Thyroid gland (tissue), 4 donors: ENCODE results near the gene NAV2. TPM values are rescaled to one million over a fixed set of nuclear protein-coding genes. Genes with fewer than 3 reads are reported as not detected.

ENCODE experiments used
- DNase-seq, 2 donors: peaks; one replicate each; pipeline ENCODE4 v3.0.0-alpha.2; 2019
- H3K27ac ChIP-seq, 3 donors: fragments of 200-600 bp; sonication (generic); 1 replicate in 2 of 3; 2 replicates in 1 of 3; pipeline ENCODE4 v1.5.1; 2016 to 2019; ENCODE audit warnings: mild to moderate bottlenecking in 1 of 3, moderate library complexity in 1 of 3
- H3K27me3 ChIP-seq: fragments of 200-600 bp; sonication (generic); one replicate; pipeline ENCODE4 v1.5.1; 2019
- H3K36me3 ChIP-seq, 2 donors: fragments of 200-600 bp; sonication (generic); one replicate each; pipeline ENCODE4 v1.5.1; 2016 to 2019
- H3K4me1 ChIP-seq, 2 donors: fragments of 200-600 bp; sonication (generic); one replicate each; pipeline ENCODE4 v1.5.1; 2017 to 2019
- H3K4me3 ChIP-seq, 3 donors: fragments of 200-600 bp; sonication (generic); replicated peaks in 1 of 3; 1 replicate in 2 of 3; 2 replicates in 1 of 3; pipeline ENCODE4 v1.5.1; 2016; ENCODE audit warnings: mild to moderate bottlenecking in 1 of 3
- H3K9me3 ChIP-seq: fragments of 200-600 bp; sonication (generic); one replicate; pipeline ENCODE4 v1.5.1; 2017
- POLR2A ChIP-seq, 2 donors: fragments of 450-650 bp; IDR thresholded peaks; one replicate each; pipeline ENCODE4 v1.6.1; 2017; ENCODE audit warnings: antibody characterized with exemption in 2 of 2, mild to moderate bottlenecking in 2 of 2, moderate library complexity in 1 of 2
- WGBS, 2 donors: methylation state at CpG; one replicate each; pipeline ENCODE4 v1.1.5; 2017; 5-methylcytosine and 5-hydroxymethylcytosine counted together
- intact Hi-C: fragments of 100-400 bp; cut with DNase I; formaldehyde crosslinking; loops from one replicate; pipeline ENCODE4 v1.15.1; 2023
- total RNA-seq, 4 donors: library from RNA; depleted of rRNA; stranded (reverse); fragments of >200 nt; gene quantifications; one replicate each; pipeline ENCODE4 v1.2.3, GENCODE V29; 2016
- TF ChIP-seq, protein P1 (sequence below), 6 experiments: fragments of 200-600 bp in 3 of 6; fragments of 450-650 bp in 3 of 6; sonication (generic) in 3 of 6; IDR thresholded peaks; one replicate each; pipeline ENCODE4 v1.5.1; 2016 to 2019; ENCODE audit warnings: antibody characterized with exemption in 6 of 6, mild to moderate bottlenecking in 2 of 6, inconsistent platforms in 1 of 6, moderate library complexity in 1 of 6

The NAV2 gene
- total RNA-seq, 4 donors from 2014 or later = 34.8 to 88.6 (median 54.5) TPM

DNA sequence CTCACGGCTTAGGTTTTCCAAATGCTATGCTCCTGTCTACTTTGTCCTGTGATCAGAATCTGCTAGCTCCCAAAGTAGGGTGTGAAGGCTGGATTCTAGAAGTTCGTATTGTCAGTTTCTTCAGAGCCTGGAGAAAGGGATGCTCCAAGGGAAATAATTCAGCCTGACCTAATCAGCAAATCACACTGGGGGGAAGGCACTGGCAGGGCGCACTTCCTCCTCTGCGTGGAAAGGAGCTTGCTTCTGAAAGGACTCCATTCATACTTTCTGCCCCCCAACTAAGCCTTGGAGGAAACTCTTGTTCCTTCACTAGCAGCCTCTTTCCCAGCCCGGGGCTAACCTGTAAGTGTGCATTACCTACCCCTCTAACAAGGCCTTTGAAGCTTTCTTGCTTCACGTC lies 165.9 kb downstream of the NAV2 start:
- no peak overlapping the region for H3K27ac ChIP-seq
- peaks cover 5 to 9% of the 10 kb centered on the region in 2 donors for H3K36me3 ChIP-seq
- no peak for TF ChIP-seq POLR2A (IDR thresholded peaks at IDR 0.05)
- TF ChIP-seq, protein P1, sequence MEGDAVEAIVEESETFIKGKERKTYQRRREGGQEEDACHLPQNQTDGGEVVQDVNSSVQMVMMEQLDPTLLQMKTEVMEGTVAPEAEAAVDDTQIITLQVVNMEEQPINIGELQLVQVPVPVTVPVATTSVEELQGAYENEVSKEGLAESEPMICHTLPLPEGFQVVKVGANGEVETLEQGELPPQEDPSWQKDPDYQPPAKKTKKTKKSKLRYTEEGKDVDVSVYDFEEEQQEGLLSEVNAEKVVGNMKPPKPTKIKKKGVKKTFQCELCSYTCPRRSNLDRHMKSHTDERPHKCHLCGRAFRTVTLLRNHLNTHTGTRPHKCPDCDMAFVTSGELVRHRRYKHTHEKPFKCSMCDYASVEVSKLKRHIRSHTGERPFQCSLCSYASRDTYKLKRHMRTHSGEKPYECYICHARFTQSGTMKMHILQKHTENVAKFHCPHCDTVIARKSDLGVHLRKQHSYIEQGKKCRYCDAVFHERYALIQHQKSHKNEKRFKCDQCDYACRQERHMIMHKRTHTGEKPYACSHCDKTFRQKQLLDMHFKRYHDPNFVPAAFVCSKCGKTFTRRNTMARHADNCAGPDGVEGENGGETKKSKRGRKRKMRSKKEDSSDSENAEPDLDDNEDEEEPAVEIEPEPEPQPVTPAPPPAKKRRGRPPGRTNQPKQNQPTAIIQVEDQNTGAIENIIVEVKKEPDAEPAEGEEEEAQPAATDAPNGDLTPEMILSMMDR (IDR thresholded peaks at IDR 0.05) = no peak
- no peaks in the 10 kb centered on the region for H3K9me3 ChIP-seq
- H3K4me1 ChIP-seq = peaks cover 0 to 12% of the 10 kb centered on the region in 2 donors
- intact Hi-C loops = no loop called here
- DNase-seq = no peak
- H3K4me3 ChIP-seq = no peak overlapping the region
- WGBS, 2 donors = 78 to 86% methylated on average over 6 of the region's 6 CpGs
- no peaks in the 10 kb centered on the region for H3K27me3 ChIP-seq

DNA sequence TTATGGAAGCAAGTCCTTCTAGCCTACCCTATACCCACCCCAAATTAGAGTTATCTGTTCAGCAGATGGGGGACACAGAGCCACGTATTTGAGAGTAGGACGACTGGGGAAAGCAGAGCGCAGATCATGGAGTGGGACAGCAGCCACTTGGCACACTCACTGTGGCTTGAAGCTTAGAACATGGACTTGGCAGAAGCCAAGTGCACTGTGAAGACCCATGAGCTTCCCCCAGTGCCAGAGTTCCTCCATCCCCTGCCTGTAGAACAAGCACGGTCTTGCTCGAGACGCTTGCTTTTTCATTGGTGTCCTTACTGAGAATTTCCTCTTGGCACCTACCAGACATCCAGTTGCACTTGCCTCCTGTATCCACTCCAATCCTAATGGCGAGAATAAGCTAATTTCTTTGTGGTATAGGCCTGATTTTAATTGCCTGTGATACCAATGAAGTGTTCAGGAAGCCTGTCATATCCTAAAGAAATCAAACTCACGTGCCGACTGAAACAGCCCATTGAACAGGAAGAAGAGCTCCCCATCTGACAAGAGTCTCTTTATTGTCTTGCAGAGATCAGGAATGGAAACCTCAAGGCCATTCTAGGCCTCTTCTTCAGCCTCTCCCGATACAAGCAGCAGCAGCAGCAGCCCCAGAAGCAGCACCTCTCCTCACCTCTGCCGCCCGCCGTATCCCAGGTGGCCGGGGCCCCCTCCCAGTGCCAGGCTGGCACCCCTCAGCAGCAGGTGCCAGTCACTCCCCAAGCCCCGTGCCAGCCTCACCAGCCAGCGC lies 166.9 kb downstream of the NAV2 start:
- peaks cover 5 to 9% of the 10 kb centered on the region in 2 donors for H3K36me3 ChIP-seq
- no peaks in the 10 kb centered on the region for H3K27me3 ChIP-seq
- intact Hi-C loops = loop anchor here (10.0 kb wide), 1 partner anchor 105 kb away; no protein-coding TSS in a partner anchor
- H3K9me3 ChIP-seq = no peaks in the 10 kb centered on the region
- no peak overlapping the region for H3K27ac ChIP-seq
- 85% methylated on average over 16 of the region's 16 CpGs for WGBS, 2 donors
- no peak overlapping the region for H3K4me3 ChIP-seq
- DNase-seq = no peak
- TF ChIP-seq, protein P1 (IDR thresholded peaks at IDR 0.05) = no peak
- no peak for TF ChIP-seq POLR2A (IDR thresholded peaks at IDR 0.05)
- peaks cover 0 to 12% of the 10 kb centered on the region in 2 donors for H3K4me1 ChIP-seq

DNA sequence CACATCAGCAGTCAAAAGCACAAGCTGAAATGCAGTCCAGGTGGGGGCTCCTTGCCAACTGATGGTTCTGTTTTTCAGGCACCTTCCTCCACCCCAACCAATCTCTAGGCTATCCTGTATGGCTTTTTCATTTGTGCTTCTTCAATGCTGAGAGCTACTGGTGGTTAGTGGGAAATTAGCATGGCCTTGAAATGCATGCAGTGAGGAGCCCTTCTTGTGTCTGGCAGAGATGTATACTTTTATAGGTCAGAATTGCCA lies 167.4 kb downstream of the NAV2 start:
- Histone ChIP-seq H3K27ac (no peak overlapping the region), H3K9me3 (no peaks in the 10 kb centered on the region), H3K36me3 (peaks cover 7 to 9% of the 10 kb centered on the region in 2 donors), H3K4me1 (peaks cover 0 to 12% of the 10 kb centered on the region in 2 donors), H3K27me3 (no peaks in the 10 kb centered on the region), H3K4me3 (no peak overlapping the region)
- no peak for TF ChIP-seq POLR2A (IDR thresholded peaks at IDR 0.05)
- TF ChIP-seq, protein P1 (IDR thresholded peaks at IDR 0.05) = no peak
- intact Hi-C loops = loop anchor here (10.0 kb wide), 1 partner anchor 105 kb away; no protein-coding TSS in a partner anchor
- DNase-seq = no peak

DNA sequence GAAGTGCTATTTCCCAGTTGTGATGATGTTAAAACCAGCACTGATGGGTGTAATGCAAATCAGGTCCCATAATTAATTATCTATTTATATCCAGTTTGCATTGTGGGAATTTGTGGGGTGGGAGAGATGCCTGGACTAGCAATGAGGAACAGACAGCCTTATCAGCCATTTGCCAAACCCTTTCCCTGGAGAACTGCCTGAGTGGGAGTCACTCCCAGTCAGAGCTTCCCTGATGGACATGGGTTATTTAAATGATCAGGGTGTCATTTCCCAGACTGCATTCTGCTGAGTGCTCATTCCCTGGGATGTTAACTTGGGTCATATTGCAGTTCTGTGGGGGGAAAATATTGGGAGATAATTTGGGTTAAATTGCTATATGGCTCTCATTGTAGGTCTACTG lies 168.5 kb downstream of the NAV2 start:
- TF ChIP-seq POLR2A (IDR thresholded peaks at IDR 0.05) = no peak
- TF ChIP-seq, protein P1 (IDR thresholded peaks at IDR 0.05) = no peak
- no peak overlapping the region for H3K27ac ChIP-seq
- intact Hi-C loops = loop anchor here (10.0 kb wide), 1 partner anchor 106 kb away; no protein-coding TSS in a partner anchor
- peaks cover 9% of the 10 kb centered on the region in 2 donors for H3K36me3 ChIP-seq
- peaks cover 0 to 12% of the 10 kb centered on the region in 2 donors for H3K4me1 ChIP-seq
- H3K4me3 ChIP-seq = no peak overlapping the region
- H3K27me3 ChIP-seq = no peaks in the 10 kb centered on the region
- no peaks in the 10 kb centered on the region for H3K9me3 ChIP-seq
- DNase-seq = no peak

DNA sequence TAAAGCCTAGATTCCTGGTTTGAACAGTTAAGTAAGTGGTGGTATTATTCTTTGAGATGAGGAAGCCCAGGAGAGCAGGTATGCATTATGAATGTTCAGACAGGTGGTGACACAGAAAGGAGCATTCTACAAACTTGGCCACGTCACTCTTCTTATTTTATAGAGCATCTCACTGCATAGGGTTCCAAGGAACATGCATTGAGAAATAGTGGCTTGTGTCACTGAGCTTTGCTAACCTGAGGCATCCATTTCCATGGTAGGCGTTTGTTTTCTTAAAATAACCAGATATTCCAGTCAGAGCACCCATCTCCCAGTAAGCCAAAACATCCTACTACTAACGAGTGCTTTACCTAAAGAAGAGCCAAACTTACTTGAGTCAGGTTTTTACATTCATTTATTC lies 169.7 kb downstream of the NAV2 start:
- Histone ChIP-seq H3K27ac (no peak overlapping the region), H3K36me3 (peaks cover 9% of the 10 kb centered on the region in 2 donors), H3K4me1 (peaks cover 0 to 12% of the 10 kb centered on the region in 2 donors), H3K4me3 (no peak overlapping the region), H3K9me3 (no peaks in the 10 kb centered on the region), H3K27me3 (no peaks in the 10 kb centered on the region)
- TF ChIP-seq, protein P1 (IDR thresholded peaks at IDR 0.05) = no peak
- no peak for TF ChIP-seq POLR2A (IDR thresholded peaks at IDR 0.05)
- 91 to 95% methylated on average over 3 of the region's 3 CpGs for WGBS, 2 donors
- DNase-seq = no peak
- intact Hi-C loops = loop anchor here (10.0 kb wide), 1 partner anchor 108 kb away; no protein-coding TSS in a partner anchor
